Bone marrow (tissue), 2 donors: ENCODE data around the gene BRD1.
"Not testable (repeated sequence)": the region's sequence is repeated elsewhere in the genome, so short reads cannot be mapped to it uniquely, and the experiment has no call there.

Experiments used
- DNase-seq, 2 donors: peaks; one replicate each; lab custom pipeline; 2025; lab: John Stamatoyannopoulos, UW

The BRD1 gene

GRCh38 chr22:49853981-49854831, 26.5 kb upstream of the BRD1 start:
- peak in 1 of 2 donors; percentile 10 for DNase-seq

- DNase-seq = peak; percentile 88 to 94
These were observed 25.5 kb upstream of the BRD1 start, which contains the start of gene ZBED4 for GRCh38 chr22:49852898-49853894. Gene ZBED4 (plus strand): TSS chr22:49853844. CDS start chr22:49883663, 29,819 bp downstream.

- not testable (repeated sequence) for DNase-seq
These were observed 24.9 kb upstream of the BRD1 start for GRCh38 chr22:49852568-49852897.

- DNase-seq = no peak
These were observed 23.5 kb upstream of the BRD1 start for GRCh38 chr22:49850959-49851802.

- no peak for DNase-seq
These were observed 22.6 kb upstream of the BRD1 start for GRCh38 chr22:49850021-49850911.

- DNase-seq = no peak
These were observed 21.7 kb upstream of the BRD1 start for GRCh38 chr22:49849161-49850020.

- no peak for DNase-seq
These were observed 21.1 kb upstream of the BRD1 start for GRCh38 chr22:49848690-49849160.

GRCh38 chr22:49847751-49848689, 20.3 kb upstream of the BRD1 start:
- DNase-seq = peak in 1 of 2 donors; percentile 66

- DNase-seq = no peak
These were observed 18.2 kb upstream of the BRD1 start for GRCh38 chr22:49845666-49846459.

GRCh38 chr22:49845241-49845640, 17.6 kb upstream of the BRD1 start:
- no peak for DNase-seq

GRCh38 chr22:49838771-49839717, 11.4 kb upstream of the BRD1 start:
- peak in 1 of 2 donors; percentile 77 for DNase-seq

- no peak for DNase-seq
These were observed 5.8 kb upstream of the BRD1 start for GRCh38 chr22:49833340-49834007.

- no peak for DNase-seq
These were observed 1.6 kb upstream of the BRD1 start for GRCh38 chr22:49829044-49829853.

GRCh38 chr22:49828599-49828965, 909 bp upstream of the BRD1 start:
- DNase-seq = no peak

GRCh38 chr22:49827271-49827852, 311 bp downstream of the BRD1 start:
- DNase-seq = no peak
